Measurements from ENCODE around the gene TDP2. TPM values are rescaled to one million over a fixed set of nuclear protein-coding genes. Genes with fewer than 3 reads are reported as not detected.
"Not testable (repeated sequence)": the region's sequence is repeated elsewhere in the genome, so short reads cannot be mapped to it uniquely, and the experiment has no call there.

The TDP2 gene, protein sequence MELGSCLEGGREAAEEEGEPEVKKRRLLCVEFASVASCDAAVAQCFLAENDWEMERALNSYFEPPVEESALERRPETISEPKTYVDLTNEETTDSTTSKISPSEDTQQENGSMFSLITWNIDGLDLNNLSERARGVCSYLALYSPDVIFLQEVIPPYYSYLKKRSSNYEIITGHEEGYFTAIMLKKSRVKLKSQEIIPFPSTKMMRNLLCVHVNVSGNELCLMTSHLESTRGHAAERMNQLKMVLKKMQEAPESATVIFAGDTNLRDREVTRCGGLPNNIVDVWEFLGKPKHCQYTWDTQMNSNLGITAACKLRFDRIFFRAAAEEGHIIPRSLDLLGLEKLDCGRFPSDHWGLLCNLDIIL
- total RNA-seq (2014; rRNA removed; shearing (Covaris generic)): 22.0 and 27.1 TPM in 2 replicates
- 30.6 and 31.5 TPM in 2 replicates for polyA plus RNA-seq (2015; cell fraction: cytosol; rRNA removed)
- 33.1 and 49.4 TPM in 2 replicates for polyA plus RNA-seq (2015; cell fraction: nucleus; rRNA removed)

DNA sequence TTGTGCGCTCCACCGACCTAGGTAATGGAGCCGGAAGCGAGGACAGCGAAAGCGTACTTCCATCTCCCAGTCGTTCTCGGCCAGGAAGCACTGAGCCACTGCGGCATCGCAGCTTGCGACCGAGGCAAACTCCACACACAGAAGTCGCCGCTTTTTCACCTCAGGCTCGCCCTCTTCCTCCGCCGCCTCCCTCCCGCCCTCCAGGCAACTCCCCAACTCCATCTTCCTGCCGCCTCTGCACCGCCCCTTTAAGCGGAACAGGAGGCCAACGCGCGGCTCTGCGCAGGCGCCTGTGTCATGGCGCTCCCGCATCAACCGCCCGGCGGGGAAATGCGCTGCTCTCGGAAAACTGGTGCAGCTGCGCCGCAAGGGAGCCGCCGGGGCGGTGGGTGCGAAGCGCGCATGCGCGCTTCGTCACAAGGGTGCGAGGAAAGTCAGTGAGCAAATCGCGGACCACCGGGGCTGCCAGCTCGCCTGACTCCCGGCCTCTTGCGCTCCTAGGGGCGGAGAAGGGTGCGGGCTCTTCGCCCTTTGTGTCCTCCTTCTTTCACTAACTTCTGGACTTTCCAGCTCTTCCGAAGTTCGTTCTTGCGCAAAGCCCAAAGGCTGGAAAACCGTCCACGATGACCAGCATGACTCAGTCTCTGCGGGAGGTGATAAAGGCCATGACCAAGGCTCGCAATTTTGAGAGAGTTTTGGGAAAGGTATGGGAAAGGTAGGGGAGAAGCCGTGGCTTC lies at the start of gene TDP2, which contains the start of gene ACOT13:
TDP2 (minus strand) TSS at position 259 of the 737 bp plus-strand sequence; CDS start at position 222, 37 bp downstream.
ACOT13 (plus strand) TSS at position 437 of the 737 bp plus-strand sequence; CDS start at position 624, 187 bp downstream.
- peak; percentile 99 for DNase-seq (ENCODE audit: low read depth, low spot score)
- in situ Hi-C loops (cut with HindIII; ENCODE audit: low pct_unique_long_range_greater_than_20kb, low sequenced_read_pairs): no loop called here

DNA sequence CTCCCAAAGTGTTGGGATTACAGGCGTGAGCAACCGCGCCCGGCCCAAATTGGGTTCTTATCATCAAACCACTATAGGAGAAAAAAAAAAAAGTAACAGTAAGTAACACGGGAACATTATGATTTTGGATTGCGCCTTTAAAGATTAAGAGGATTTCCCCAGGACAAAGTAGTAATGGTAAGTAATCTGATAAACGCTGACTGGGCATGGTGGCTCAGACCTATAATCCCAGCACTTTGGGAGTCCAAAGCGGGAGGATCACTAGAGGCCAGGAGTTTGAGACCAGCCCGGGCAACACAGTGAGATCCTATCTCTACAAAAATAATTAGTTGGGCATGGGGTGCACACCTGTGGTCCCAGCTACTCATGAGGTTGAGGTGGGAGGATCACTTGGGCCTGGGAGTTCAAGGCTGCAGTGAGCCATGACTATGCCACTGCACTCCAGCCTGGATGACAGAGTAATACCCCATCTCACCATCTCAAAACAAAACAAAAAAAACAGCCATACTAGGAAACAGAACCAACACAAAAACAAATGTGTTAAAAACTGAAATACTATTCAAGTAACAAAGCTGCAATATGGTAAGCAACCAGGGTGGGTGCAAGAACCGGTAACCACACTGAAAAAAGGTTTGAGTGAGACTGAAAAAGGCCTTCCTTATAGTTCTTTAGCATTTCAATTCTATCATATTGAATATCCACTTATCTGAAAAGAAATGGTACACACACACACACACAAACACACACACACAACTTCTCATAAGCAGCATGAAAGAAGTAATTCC lies 44.0 kb upstream of the TDP2 start:
- in situ Hi-C loops (cut with HindIII; ENCODE audit: low pct_unique_long_range_greater_than_20kb, low sequenced_read_pairs): no loop called here

DNA sequence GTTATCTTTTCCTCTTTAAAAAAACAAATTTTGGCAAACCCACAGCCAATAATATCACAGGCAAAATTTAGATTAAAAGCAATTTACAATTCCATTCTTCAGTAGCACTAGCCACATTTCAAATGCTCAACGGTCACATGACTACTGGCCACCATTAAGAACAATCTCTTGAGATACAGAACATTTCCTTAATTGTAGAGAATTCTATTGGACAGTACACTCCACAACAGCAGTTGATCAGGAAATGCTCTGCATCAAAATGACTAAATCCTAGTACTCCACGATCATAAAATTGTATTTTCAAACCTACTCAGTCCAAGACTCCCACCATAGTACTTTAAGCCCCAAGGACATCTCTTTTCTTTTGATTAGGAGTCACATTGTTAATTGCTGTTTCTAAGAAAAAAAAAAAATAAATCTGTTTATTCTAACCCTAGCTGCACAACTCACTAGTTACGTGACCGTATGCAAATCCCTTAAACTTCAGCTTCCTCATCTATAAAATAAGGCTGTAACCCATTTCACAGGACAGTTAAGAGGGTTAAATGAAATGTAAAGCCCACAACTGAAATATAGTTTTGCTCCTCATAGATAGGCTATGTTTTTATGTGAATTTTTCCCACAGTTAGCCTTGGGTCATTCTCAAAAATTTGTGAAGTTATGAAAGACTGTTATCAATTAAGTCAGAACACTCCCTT lies 42.5 kb upstream of the TDP2 start:
- DNase-seq (ENCODE audit: low read depth, low spot score): no peak
- in situ Hi-C loops (cut with HindIII; ENCODE audit: low pct_unique_long_range_greater_than_20kb, low sequenced_read_pairs): no loop called here

More for the DNA sequence above, 44.0 kb upstream of the TDP2 start:
- DNase-seq (ENCODE audit: low read depth, low spot score): no peak

DNA sequence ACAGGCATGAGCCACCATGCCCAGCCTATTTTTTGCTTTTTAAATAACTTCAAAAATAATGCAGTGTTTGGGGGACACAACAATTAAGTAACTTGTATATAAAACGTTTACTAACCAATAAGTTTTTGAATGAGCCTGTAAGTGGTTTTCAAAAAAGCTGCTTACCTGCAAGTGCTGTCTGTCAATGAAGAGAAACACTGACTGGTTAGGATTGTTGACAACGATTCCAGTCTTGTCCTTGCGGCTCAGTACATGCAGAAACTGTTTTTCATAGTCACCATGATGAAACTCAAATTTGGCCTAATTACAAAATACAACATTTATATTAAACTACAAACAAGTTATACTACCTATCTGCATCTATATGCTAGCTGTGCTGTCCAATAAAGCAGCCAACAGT lies 41.9 kb upstream of the TDP2 start:
- no peak for DNase-seq (ENCODE audit: low read depth, low spot score)
- in situ Hi-C loops (cut with HindIII; ENCODE audit: low pct_unique_long_range_greater_than_20kb, low sequenced_read_pairs): no loop called here

DNA sequence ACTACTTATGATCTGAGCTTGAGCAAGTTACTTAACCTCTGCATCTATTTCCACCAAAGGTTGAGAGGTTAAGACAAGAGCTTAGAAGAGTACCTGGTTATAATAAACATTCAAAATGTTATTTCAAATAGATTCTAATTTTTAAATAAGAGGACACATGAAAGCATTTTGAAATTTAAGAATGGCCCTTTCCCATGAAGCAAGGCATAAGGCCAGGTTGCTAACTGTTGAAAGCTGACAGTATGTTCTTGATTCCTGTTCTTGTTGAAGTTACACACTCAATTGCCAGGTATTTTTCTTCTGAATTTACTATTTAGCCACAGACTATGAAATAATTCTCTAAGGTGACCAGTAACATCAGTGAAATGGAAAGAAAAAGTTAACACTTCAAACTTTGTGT lies 37.8 kb upstream of the TDP2 start:
- no peak for DNase-seq (ENCODE audit: low read depth, low spot score)
- in situ Hi-C loops (cut with HindIII; ENCODE audit: low pct_unique_long_range_greater_than_20kb, low sequenced_read_pairs): no loop called here

DNA sequence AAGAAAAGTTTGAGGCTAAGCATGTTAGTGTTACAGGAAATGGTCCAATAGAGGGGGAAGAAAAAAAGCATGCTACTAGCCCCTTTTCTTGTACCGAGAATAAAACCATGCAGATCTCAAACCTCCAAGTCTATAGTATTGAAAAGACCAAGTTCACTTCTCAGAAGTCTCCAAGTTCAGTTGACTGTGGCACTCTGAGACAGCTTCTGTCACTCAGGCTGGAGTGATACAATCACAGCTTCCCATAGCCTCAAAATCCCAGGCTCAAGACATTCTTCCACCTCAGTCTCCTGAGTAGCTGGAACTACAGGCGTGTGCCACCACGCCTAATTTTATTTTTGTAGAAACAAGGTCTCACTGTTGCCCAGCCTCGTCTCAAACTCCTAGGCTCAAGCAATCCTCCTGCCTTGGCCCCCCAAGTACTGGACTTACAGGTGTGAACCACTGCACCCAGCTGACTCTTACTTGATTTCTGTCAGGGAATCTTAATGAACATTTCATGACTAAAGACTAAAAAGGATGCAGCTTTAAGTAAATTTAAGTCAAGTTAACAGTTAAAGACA lies 36.1 kb upstream of the TDP2 start:
- no peak for DNase-seq (ENCODE audit: low read depth, low spot score)
- in situ Hi-C loops (cut with HindIII; ENCODE audit: low pct_unique_long_range_greater_than_20kb, low sequenced_read_pairs): no loop called here

DNA sequence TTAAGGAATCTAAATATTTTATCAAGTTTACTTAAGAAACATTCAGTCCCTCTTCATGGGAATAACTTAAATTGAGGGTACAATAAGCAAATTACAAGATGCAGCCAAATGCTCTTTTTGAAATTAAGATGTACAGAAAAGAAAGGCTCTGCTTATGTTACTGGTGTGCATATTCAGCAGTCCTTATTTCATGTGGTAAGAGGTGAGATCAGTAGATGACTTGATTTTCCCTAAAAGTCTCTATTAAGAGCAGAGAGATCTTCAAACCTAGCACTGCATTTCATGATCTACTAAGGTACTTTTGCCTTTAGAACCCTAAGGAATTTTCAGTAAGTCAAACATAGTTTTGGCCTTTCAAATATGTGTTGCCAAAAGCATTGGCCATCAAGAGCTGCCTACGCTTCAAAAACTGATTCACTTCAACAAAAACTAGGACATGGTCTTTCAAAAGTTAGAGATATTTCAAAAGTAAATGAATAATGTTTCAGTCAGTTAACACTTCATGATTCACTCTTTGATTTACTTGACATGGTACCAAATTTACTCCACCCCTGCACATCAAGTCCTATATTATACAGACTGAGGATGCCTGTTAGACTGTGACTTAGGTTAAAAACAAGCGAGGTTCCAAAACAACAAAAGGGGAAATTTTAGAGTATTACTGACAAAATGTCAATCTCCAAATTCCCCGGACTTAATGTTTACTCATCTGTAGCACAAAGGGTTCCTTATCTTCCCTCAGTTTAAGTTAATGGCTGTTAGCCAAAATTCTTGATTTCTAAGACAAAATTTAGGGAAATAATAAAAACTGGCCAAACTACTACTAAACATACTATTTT lies 33.0 kb upstream of the TDP2 start:
- in situ Hi-C loops (cut with HindIII; ENCODE audit: low pct_unique_long_range_greater_than_20kb, low sequenced_read_pairs): no loop called here
- no peak for DNase-seq (ENCODE audit: low read depth, low spot score)

DNA sequence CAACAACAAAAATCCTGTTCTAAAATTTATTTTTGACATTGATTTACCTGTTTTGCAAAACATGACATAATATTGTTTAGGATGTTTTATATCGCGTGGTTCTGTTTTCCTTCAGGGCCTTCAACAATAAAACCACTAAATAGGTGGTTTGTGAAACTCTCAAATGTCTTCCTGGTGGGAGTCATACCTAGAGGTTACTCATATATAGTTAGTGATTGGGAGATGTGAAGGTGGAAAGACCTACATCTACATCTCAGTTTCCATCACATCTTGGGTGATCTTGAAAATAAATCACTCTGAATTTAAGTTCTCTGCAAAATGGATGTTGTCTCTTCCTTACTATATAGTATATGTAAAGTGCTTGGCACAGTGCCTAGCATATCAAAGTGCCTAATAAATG lies 29.4 kb upstream of the TDP2 start:
- DNase-seq (ENCODE audit: low read depth, low spot score): no peak
- in situ Hi-C loops (cut with HindIII; ENCODE audit: low pct_unique_long_range_greater_than_20kb, low sequenced_read_pairs): no loop called here

DNA sequence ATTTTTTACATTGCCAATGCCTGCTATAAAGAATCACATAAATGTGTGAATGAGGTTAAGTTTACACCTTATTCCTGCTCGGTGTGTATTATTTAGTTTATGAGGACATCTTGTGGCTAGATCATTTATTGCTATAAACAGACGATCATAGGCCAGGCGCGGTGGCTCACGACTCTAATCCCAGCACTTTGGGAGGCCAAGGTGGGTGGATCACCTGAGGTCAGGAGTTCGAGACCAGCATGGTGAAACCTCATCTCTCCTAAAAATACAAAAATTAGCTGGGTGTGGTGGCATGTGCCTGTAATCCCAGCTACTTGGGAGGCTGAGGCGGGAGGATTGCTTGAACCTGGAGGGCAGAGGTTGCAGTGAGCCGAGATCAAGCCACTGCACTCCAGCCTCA lies 28.9 kb upstream of the TDP2 start:
- in situ Hi-C loops (cut with HindIII; ENCODE audit: low pct_unique_long_range_greater_than_20kb, low sequenced_read_pairs): not testable (repeated sequence)
- peak; percentile 78 for DNase-seq (ENCODE audit: low read depth, low spot score)

DNA sequence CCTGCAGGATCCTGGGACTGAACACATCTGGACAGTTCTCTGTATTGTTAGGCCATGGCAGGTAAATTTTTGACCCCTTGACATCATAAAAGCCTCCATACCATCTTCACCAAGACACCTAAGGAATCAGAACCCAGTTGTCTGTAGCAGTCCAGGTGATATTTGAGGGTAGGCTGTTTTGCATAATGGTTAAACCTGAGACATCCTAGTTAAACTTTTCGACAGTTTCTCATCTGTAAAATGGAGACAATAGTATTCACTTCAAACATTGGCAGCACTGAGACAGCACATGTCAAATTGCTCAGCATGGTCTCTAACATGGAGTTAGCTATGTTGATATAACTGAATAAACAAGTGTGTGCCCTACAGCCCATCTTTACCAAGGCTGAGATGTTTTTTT lies 27.5 kb upstream of the TDP2 start:
- DNase-seq (ENCODE audit: low read depth, low spot score): no peak
- in situ Hi-C loops (cut with HindIII; ENCODE audit: low pct_unique_long_range_greater_than_20kb, low sequenced_read_pairs): no loop called here

DNA sequence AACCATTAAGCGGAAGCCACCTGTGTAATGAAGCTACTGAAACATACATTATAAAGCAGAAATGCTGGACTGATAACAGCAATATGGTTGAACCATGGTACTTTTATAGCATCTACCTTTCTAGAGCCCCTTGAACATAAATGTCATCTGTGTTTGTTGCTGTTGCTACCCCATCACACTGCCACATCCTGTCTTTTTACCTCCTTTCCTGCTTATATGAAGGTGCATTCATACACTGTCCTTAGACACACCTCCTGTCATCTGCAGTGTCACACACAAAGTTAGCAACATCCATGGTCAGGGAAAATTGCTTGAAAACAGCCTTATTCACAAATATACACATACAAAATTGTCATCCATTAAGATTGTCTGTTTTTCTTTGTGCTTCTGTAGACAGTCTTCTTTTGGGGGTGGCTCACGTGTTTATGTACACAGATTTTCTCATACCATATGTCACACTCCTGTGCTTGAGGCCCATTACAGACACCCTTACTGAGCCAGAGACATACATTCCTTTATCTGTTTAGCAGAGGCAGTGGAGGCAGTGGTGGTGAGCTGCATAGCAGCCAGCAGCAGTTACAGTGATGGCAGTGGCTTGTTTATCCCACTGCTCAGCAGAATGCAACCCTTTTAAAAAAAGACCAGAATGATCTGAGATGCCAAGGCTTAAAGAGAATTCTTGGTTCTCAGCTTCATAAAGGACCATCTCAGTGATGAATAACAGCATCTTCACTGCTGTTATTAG lies 26.3 kb upstream of the TDP2 start:
- in situ Hi-C loops (cut with HindIII; ENCODE audit: low pct_unique_long_range_greater_than_20kb, low sequenced_read_pairs): no loop called here
- DNase-seq (ENCODE audit: low read depth, low spot score): no peak

DNA sequence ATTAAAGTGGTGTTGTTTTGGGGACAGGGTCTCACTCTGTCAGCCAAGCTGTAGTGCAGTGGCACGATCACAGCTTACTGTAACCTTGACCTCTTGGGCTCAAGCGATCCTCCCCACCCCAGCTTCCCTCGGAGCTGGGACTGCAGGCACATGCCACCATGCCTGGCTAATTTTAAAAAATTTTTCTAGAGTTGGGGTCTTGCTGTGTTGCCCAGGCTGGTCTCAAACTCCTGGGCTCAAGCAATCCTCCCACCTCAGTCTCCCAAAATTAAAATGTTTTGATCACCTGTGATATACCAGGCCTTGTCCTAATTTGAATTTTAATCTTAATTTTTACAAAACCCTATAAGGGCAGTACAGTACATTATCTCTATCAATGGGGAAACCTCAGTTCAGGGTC lies 25.7 kb upstream of the TDP2 start:
- no peak for DNase-seq (ENCODE audit: low read depth, low spot score)
- in situ Hi-C loops (cut with HindIII; ENCODE audit: low pct_unique_long_range_greater_than_20kb, low sequenced_read_pairs): no loop called here

DNA sequence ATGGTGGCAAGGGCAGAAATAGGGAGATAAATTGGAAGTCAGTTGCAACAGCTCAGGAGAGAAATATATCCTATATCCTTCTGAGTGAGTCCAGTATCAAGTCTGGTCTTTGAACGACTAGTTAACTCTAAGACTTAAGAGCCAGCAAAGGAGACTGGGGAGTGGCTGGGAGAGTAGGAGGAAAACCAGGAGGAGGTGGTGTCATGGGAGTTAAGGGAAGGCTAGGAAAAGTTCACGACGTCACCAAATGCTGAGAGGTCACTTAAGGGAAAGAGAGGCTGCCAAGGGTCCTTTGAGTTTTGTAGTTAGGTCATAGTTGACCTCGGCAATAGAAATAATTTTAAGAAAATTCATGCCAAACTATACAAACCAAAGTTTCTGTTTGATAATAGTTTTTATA lies 25.3 kb upstream of the TDP2 start:
- in situ Hi-C loops (cut with HindIII; ENCODE audit: low pct_unique_long_range_greater_than_20kb, low sequenced_read_pairs): no loop called here
- no peak for DNase-seq (ENCODE audit: low read depth, low spot score)

DNA sequence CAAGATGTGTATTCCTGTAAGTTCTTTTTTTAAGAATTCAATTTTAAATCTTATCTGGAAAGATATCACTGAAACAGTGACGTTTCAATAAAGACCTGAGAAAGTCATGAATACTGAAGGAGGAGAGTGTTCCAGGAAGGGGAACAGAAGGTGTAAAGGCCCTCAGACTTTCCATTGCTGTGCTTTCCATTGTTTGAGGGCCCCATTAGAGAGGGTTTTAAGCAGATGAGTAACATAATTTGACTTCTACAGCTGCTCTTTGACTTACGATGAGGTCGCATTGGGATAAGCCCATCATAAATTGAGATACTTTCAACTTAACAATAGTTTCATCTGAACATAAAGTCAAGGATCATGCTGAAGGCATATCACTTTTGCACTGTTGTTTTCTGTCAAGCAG lies 24.9 kb upstream of the TDP2 start:
- DNase-seq (ENCODE audit: low read depth, low spot score): no peak
- in situ Hi-C loops (cut with HindIII; ENCODE audit: low pct_unique_long_range_greater_than_20kb, low sequenced_read_pairs): no loop called here

DNA sequence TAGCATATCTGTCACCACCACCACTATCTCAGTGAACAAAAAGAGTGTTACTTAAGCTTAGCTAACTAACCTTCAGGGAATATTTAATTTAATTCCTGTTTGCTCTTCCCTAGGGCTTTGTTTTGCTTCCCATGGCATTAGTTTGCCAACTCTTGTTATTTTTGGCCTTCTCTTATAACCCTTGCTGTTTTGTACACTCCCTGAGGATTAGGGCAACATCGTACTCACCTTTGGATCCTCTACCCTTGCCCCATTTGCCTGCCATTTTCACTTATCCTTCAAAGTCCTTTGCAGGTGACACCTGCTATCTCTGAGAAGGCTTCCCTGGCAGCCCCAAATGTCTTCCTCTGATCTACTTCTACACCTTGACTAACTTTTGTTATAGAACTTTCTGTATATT lies 23.9 kb upstream of the TDP2 start:
- in situ Hi-C loops (cut with HindIII; ENCODE audit: low pct_unique_long_range_greater_than_20kb, low sequenced_read_pairs): no loop called here
- DNase-seq (ENCODE audit: low read depth, low spot score): no peak

DNA sequence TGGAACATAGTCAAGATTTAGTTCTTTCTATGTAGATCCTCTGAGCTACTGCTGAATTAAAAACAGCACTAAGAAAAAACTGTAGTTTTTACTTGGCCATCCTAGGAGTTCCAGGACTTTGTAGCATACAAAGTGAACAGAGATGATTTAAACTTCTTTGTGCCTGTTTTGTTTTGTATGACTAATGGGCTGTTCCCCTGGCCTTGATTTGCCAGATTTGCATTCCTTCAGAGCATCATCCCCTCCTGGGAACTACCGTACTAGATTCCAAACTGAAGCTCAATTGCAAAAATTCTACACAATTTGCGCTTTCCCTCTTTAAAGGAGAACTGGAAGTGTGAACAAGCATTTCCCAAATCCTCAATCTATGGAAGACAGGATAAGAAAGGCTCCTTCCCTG lies 23.3 kb upstream of the TDP2 start:
- in situ Hi-C loops (cut with HindIII; ENCODE audit: low pct_unique_long_range_greater_than_20kb, low sequenced_read_pairs): no loop called here

More for the DNA sequence above, 23.3 kb upstream of the TDP2 start:
- DNase-seq (ENCODE audit: low read depth, low spot score): no peak
